ENCODE data around the gene PFDN4.
A peak's percentile ranks its signal among the peaks of the same experiment; 100 is the strongest.
"Not testable (repeated sequence)": the region's sequence is repeated elsewhere in the genome, so short reads cannot be mapped to it uniquely, and the experiment has no call there.

PFDN4 gene

DNA sequence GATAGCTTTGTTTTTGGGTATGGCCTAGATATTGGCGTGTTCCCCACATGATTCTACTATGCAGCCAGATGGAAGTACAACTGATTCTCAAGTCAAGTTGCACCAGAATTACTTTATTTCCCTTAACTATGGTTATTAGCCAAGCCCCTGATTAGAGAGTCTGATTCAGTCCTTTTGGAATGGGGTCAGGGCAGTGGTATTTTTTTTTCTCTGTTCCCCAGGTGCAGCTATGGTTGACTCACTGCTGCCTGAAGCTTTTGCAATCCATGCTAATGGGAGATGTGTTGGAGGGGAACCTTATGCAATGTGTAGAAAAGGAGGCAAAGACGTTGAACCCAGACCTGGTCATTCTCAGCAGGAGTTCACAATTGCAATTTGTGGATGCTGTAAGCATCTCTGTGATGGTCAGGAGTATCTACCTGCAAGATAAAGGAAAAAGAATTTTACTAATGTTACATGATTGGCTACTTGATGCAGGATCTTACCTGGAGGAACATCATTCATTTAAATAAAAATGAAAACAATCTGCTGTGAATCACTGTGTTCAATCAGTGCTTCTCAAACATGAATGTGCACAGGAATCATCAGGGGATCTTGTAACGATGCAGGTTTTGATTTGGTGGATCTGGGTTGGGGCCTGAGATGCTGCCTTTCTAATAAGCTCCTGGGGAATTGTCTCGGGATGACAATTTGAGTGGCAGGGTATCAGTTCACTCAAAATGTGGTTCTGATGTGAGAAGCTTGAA, 49.4 kb downstream of the PFDN4 start:
- Histone ChIP-seq H3K4me1 (ENCODE audit: control insufficient read depth, insufficient read depth, low read length, poor library complexity, severe bottlenecking) (peaks cover 2% of the 10 kb centered on the region), H3K4me3 (ENCODE audit: extremely low read depth, insufficient read depth, low read length, poor library complexity, severe bottlenecking) (no peak overlapping the region), H3K27ac (ENCODE audit: low read depth, low read length, severe bottlenecking) (no peak overlapping the region), H3K9me3 (ENCODE audit: control insufficient read depth, low read length) (no peaks in the 10 kb centered on the region), H3K36me3 (ENCODE audit: control insufficient read depth, insufficient read depth, low read length) (no peaks in the 10 kb centered on the region)
- WGBS, 2 experiments (ENCODE audit: insufficient coverage in 2 of 2): 75 to 81% methylated on average over 3 to 4 of the region's 4 CpGs

- Histone ChIP-seq H3K36me3 (ENCODE audit: control insufficient read depth, insufficient read depth, low read length) (no peaks in the 10 kb centered on the region), H3K4me3 (ENCODE audit: extremely low read depth, insufficient read depth, low read length, poor library complexity, severe bottlenecking) (no peak overlapping the region), H3K27ac (ENCODE audit: low read depth, low read length, severe bottlenecking) (no peak overlapping the region), H3K9me3 (ENCODE audit: control insufficient read depth, low read length) (no peaks in the 10 kb centered on the region), H3K4me1 (ENCODE audit: control insufficient read depth, insufficient read depth, low read length, poor library complexity, severe bottlenecking) (no peaks in the 10 kb centered on the region)
Measured at GRCh38 chr20:54260116-54260515, 52.2 kb downstream of the PFDN4 start.

DNA sequence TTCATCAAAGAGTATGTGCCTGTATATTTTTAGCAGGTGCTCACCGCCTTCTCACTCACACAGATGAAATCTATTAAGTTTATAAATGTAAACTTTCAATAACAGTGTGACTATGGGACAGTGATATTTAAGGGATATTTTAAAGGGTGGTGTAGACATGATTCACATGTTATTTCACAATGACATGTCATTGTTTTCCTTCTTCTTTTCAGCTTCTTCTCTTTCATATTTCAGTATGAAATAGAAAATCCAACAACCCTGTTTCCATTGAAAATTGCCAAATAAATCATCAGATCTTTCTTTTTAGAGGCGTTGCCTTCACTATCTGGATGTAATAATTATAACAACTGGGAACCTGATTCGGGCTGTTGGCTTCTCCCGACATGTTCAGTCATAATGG, 54.8 kb downstream of the PFDN4 start:
- no peak overlapping the region for H3K27ac ChIP-seq (ENCODE audit: low read depth, low read length, severe bottlenecking)
- H3K36me3 ChIP-seq (ENCODE audit: control insufficient read depth, insufficient read depth, low read length): no peaks in the 10 kb centered on the region
- H3K4me3 ChIP-seq (ENCODE audit: extremely low read depth, insufficient read depth, low read length, poor library complexity, severe bottlenecking): no peak overlapping the region
- H3K9me3 ChIP-seq (ENCODE audit: control insufficient read depth, low read length): no peaks in the 10 kb centered on the region
- peaks cover 11% of the 10 kb centered on the region for H3K4me1 ChIP-seq (ENCODE audit: control insufficient read depth, insufficient read depth, low read length, poor library complexity, severe bottlenecking)
- 83% methylated on average over 3 of the region's 4 CpGs; no CpG with 5 or more reads in 1 of the 2 experiments for WGBS, 2 experiments (ENCODE audit: insufficient coverage in 2 of 2)

- no peaks in the 10 kb centered on the region for H3K9me3 ChIP-seq (ENCODE audit: control insufficient read depth, low read length)
- peaks cover 16% of the 10 kb centered on the region for H3K4me1 ChIP-seq (ENCODE audit: control insufficient read depth, insufficient read depth, low read length, poor library complexity, severe bottlenecking)
- H3K27ac ChIP-seq (ENCODE audit: low read depth, low read length, severe bottlenecking): no peak overlapping the region
- 100% methylated on average over 1 of the region's 4 CpGs; no CpG with 5 or more reads in 1 of the 2 experiments for WGBS, 2 experiments (ENCODE audit: insufficient coverage in 2 of 2)
- H3K36me3 ChIP-seq (ENCODE audit: control insufficient read depth, insufficient read depth, low read length): no peaks in the 10 kb centered on the region
- no peak overlapping the region for H3K4me3 ChIP-seq (ENCODE audit: extremely low read depth, insufficient read depth, low read length, poor library complexity, severe bottlenecking)
Measured at GRCh38 chr20:54263116-54263690, 55.3 kb downstream of the PFDN4 start.

GRCh38 chr20:54265791-54266190, 57.9 kb downstream of the PFDN4 start:
- 82 to 90% methylated on average over 4 to 5 of the region's 6 CpGs for WGBS, 2 experiments (ENCODE audit: insufficient coverage in 2 of 2)
- not testable (repeated sequence) for H3K9me3 ChIP-seq (ENCODE audit: control insufficient read depth, low read length); H3K4me3 ChIP-seq (ENCODE audit: extremely low read depth, insufficient read depth, low read length, poor library complexity, severe bottlenecking); H3K27ac ChIP-seq (ENCODE audit: low read depth, low read length, severe bottlenecking); H3K36me3 ChIP-seq (ENCODE audit: control insufficient read depth, insufficient read depth, low read length)
- H3K4me1 ChIP-seq (ENCODE audit: control insufficient read depth, insufficient read depth, low read length, poor library complexity, severe bottlenecking): peaks cover 21% of the 10 kb centered on the region

DNA sequence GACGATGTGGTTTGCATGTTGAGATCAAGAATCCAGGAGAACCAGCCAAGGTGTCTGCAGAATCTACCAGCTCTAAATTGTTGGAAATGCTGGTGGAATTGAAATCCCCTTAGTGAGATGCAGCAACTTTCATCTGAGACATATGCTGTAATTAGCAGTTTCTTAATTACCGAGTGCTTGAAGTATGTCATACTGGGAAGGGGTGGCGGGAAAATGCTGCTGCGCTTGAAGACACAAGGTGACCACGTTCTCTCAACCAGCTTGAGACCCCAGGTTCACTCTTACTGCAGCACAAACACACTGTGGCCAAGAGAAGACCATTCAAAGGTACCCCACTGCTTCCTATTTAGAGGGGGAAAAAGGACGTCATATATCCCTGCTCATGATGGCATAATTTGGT, 59.0 kb downstream of the PFDN4 start:
- H3K9me3 ChIP-seq (ENCODE audit: control insufficient read depth, low read length): no peaks in the 10 kb centered on the region
- H3K36me3 ChIP-seq (ENCODE audit: control insufficient read depth, insufficient read depth, low read length): no peaks in the 10 kb centered on the region
- WGBS, 2 experiments (ENCODE audit: insufficient coverage in 2 of 2): 94 to 98% methylated on average over 4 of the region's 6 CpGs
- peak overlapping the region; percentile 61 for H3K27ac ChIP-seq (ENCODE audit: low read depth, low read length, severe bottlenecking)
- peaks cover 21% of the 10 kb centered on the region for H3K4me1 ChIP-seq (ENCODE audit: control insufficient read depth, insufficient read depth, low read length, poor library complexity, severe bottlenecking)
- no peak overlapping the region for H3K4me3 ChIP-seq (ENCODE audit: extremely low read depth, insufficient read depth, low read length, poor library complexity, severe bottlenecking)

DNA sequence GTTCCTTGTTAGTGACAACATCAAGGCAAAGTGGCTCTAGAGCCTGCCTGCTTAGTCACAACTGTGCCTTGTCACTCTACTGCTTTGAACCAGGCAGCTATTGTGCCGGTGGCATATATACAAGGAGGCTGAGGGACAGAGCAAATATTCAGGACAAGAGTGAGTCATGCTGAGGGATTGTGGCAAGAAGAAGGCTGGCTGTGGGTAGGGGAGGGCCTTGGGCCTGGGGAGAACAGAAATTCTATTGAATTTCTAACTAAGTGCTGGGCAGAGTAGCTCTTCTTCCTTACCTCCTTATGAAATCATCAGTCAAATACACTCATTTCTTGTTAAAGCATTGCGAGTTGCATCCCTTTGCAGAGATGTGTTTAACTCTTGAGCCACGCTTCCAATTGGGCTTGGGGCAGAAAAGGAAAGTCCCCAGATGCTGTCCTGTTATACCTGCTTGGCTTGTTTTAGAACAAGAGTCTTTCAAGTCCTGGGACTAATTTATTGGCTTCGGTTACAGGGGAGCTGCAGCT, 59.7 kb downstream of the PFDN4 start:
- Histone ChIP-seq H3K27ac (ENCODE audit: low read depth, low read length, severe bottlenecking) (peak overlapping the region; percentile 61), H3K36me3 (ENCODE audit: control insufficient read depth, insufficient read depth, low read length) (no peaks in the 10 kb centered on the region), H3K4me1 (ENCODE audit: control insufficient read depth, insufficient read depth, low read length, poor library complexity, severe bottlenecking) (peaks cover 21% of the 10 kb centered on the region), H3K9me3 (ENCODE audit: control insufficient read depth, low read length) (no peaks in the 10 kb centered on the region), H3K4me3 (ENCODE audit: extremely low read depth, insufficient read depth, low read length, poor library complexity, severe bottlenecking) (no peak overlapping the region)
- 46 to 55% methylated on average over 3 to 4 of the region's 4 CpGs for WGBS, 2 experiments (ENCODE audit: insufficient coverage in 2 of 2)

DNA sequence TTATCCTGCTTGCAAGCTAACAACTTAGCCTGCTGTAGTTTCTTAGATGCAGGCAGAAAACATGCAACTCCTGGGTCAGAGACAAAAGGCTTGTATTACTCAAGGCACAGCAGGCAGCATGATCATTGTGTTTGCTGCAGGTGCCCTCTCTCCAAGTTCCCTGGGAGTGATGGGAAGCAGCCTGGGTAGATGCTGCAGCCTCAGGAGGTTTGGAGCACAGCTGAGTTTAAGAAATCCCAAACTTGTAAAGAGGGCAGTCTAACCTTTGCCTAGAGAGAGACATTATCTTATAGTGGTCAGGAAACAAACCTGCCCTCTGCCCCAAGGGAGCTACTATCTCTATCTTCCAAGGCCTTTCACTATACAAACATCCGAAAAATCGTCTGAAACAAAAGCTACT, 61.1 kb downstream of the PFDN4 start:
- no peaks in the 10 kb centered on the region for H3K36me3 ChIP-seq (ENCODE audit: control insufficient read depth, insufficient read depth, low read length)
- H3K4me1 ChIP-seq (ENCODE audit: control insufficient read depth, insufficient read depth, low read length, poor library complexity, severe bottlenecking): peaks cover 21% of the 10 kb centered on the region
- no peak overlapping the region for H3K4me3 ChIP-seq (ENCODE audit: extremely low read depth, insufficient read depth, low read length, poor library complexity, severe bottlenecking)
- no peak overlapping the region for H3K27ac ChIP-seq (ENCODE audit: low read depth, low read length, severe bottlenecking)
- no peaks in the 10 kb centered on the region for H3K9me3 ChIP-seq (ENCODE audit: control insufficient read depth, low read length)
- WGBS, 2 experiments (ENCODE audit: insufficient coverage in 2 of 2): no CpG with 5 or more reads among the region's 2 CpGs

All from mesodermal cell (in vitro differentiated cells).